Sigmoid colon (tissue), 7 donors: ENCODE results near the gene ANO6. TPM values are rescaled to one million over a fixed set of nuclear protein-coding genes. Genes with fewer than 3 reads are reported as not detected.
"Not testable (repeated sequence)": the region's sequence is repeated elsewhere in the genome, so short reads cannot be mapped to it uniquely, and the experiment has no call there.

ENCODE experiments used
- DNase-seq: peaks from one replicate; pipeline ENCODE4 v3.0.0-alpha.2; 2019
- H3K27ac ChIP-seq, 4 donors: fragments of 200-600 bp; sonication (generic); one replicate each; pipeline ENCODE4 v1.5.1; 2016 to 2019; ENCODE audit warnings: mild to moderate bottlenecking in 1 of 4
- H3K27me3 ChIP-seq, 3 donors: fragments of 200-600 bp; sonication (generic); one replicate each; pipeline ENCODE4 v1.5.1; 2019; ENCODE audit warnings: mild to moderate bottlenecking in 1 of 3
- H3K36me3 ChIP-seq, 4 donors: fragments of 200-600 bp; sonication (generic); one replicate each; pipeline ENCODE4 v1.5.1; 2016 to 2019
- H3K4me1 ChIP-seq, 4 donors: fragments of 200-600 bp; sonication (generic); one replicate each; pipeline ENCODE4 v1.5.1; 2017 to 2019
- H3K4me3 ChIP-seq, 4 donors: fragments of 200-600 bp; sonication (generic); one replicate each; pipeline ENCODE4 v1.5.1; 2017 to 2019; ENCODE audit warnings: mild to moderate bottlenecking in 2 of 4, moderate library complexity in 1 of 4
- H3K9me3 ChIP-seq, 4 donors: fragments of 200-600 bp in 3 of 4; sonication (generic) in 3 of 4; one replicate each; pipeline versions ENCODE4 v1.5.1 to v1.6.1; 2013 to 2019
- EP300 ChIP-seq, 4 donors: sonication (generic); formaldehyde crosslinking; IDR thresholded peaks; one replicate each; pipeline ENCODE4 v1.6.1; 2017; ENCODE audit warnings: antibody characterized with exemption in 4 of 4
- POLR2A ChIP-seq, 2 donors: fragments of 450-650 bp; IDR thresholded peaks; one replicate each; pipeline ENCODE4 v1.6.1; 2016; ENCODE audit warnings: antibody characterized with exemption in 2 of 2, mild to moderate bottlenecking in 2 of 2, moderate library complexity in 2 of 2
- POLR2AphosphoS5 ChIP-seq, 4 donors: sonication (generic); formaldehyde crosslinking; IDR thresholded peaks; one replicate each; pipeline ENCODE4 v1.6.1; 2017; ENCODE audit warnings: antibody characterized with exemption in 4 of 4
- WGBS, 2 donors: extraction: QIAGEN DNeasy Blood & Tissue Kit; methylation state at CpG; one replicate each; pipeline ENCODE4 v1.1.7; 2013; 5-methylcytosine and 5-hydroxymethylcytosine counted together
- intact Hi-C: fragments of 100-400 bp; cut with DNase I; formaldehyde crosslinking; loops from one replicate; pipeline ENCODE4 v1.15.1; 2023
- polyA plus RNA-seq, 3 donors: library from polyadenylated mRNA; stranded (reverse); fragments of 200-250 nt; gene quantifications; one replicate each; pipeline ENCODE4 v1.2.3, GENCODE V29; 2013
- total RNA-seq, 4 donors: library from RNA; depleted of rRNA; stranded (reverse); fragments of >200 nt; gene quantifications; one replicate each; pipeline ENCODE4 v1.1.0, GENCODE V29; 2016
- TF ChIP-seq, protein P1 (sequence below), 4 experiments: fragments of 450-650 bp in 3 of 4; fragments of 200-600 bp in 1 of 4; IDR thresholded peaks; one replicate each; pipeline ENCODE4 v1.5.1; 2016 to 2019; ENCODE audit warnings: antibody characterized with exemption in 4 of 4, mild to moderate bottlenecking in 3 of 4, moderate library complexity in 2 of 4
- donor health status: healthy with polysubstance abuse.
- donor health status: Bipolar disorder and iron deficiency.
- donor health status: healthy.

ANO6 gene, protein sequence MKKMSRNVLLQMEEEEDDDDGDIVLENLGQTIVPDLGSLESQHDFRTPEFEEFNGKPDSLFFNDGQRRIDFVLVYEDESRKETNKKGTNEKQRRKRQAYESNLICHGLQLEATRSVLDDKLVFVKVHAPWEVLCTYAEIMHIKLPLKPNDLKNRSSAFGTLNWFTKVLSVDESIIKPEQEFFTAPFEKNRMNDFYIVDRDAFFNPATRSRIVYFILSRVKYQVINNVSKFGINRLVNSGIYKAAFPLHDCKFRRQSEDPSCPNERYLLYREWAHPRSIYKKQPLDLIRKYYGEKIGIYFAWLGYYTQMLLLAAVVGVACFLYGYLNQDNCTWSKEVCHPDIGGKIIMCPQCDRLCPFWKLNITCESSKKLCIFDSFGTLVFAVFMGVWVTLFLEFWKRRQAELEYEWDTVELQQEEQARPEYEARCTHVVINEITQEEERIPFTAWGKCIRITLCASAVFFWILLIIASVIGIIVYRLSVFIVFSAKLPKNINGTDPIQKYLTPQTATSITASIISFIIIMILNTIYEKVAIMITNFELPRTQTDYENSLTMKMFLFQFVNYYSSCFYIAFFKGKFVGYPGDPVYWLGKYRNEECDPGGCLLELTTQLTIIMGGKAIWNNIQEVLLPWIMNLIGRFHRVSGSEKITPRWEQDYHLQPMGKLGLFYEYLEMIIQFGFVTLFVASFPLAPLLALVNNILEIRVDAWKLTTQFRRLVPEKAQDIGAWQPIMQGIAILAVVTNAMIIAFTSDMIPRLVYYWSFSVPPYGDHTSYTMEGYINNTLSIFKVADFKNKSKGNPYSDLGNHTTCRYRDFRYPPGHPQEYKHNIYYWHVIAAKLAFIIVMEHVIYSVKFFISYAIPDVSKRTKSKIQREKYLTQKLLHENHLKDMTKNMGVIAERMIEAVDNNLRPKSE
- total RNA-seq (100 to 1,000 TPM in 2 of 4 donors, 10 to 100 TPM in 2; 98.5 to 107 (median 103) TPM), polyA plus RNA-seq (1 to 10 TPM; 1.2 to 9.6 (median 3.6) TPM)

DNA sequence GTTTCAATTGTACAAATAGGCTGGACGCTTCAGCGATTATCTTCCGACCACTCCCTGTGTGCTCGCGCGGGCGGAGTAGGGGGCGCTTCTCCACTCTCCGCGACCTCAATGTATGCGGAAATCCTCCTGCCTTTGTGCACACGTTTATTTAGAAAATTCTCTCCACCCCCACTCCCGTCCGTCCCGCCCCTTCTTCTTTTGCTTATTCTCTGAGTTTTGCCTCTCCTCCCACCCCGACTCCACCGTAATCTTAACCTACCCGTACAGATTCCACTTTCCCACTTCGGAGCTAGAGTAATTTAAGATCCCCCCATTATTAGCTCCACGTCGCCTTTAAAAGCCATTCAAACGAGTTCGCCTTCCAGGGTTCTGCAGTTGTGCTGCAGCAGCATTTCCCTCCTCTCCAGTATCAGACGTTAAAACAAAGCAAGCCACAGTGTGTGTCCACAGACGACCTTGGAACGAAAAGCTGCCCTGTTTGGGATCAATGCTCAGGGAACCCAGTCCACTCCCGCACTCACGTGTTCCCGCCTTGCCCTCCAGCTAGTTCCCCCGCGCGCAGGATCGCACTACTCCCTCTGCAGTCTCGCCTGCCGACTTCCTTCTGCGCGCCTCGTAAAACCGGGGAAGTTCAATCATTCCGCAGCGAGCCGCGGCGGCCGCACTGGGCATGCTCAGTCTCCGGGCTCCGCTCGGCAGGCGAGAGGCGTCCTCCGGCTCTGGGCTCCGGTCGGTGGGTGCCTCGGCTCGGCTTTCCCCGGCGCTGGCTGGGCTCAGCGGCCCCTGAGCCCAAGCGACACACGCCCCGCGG is at the start of gene ANO6:
Gene ANO6, plus strand, starts transcription at position 677 of the 811 bp plus-strand sequence. CDS start 227 bp downstream, outside the sequence.
- TF ChIP-seq POLR2A (IDR thresholded peaks at IDR 0.05) (peak; percentile 81 to 92), EP300 (IDR thresholded peaks at IDR 0.05) (no peak), POLR2AphosphoS5 (IDR thresholded peaks at IDR 0.05) (peak; percentile 90 to 98 (median 96))
- TF ChIP-seq, protein P1, sequence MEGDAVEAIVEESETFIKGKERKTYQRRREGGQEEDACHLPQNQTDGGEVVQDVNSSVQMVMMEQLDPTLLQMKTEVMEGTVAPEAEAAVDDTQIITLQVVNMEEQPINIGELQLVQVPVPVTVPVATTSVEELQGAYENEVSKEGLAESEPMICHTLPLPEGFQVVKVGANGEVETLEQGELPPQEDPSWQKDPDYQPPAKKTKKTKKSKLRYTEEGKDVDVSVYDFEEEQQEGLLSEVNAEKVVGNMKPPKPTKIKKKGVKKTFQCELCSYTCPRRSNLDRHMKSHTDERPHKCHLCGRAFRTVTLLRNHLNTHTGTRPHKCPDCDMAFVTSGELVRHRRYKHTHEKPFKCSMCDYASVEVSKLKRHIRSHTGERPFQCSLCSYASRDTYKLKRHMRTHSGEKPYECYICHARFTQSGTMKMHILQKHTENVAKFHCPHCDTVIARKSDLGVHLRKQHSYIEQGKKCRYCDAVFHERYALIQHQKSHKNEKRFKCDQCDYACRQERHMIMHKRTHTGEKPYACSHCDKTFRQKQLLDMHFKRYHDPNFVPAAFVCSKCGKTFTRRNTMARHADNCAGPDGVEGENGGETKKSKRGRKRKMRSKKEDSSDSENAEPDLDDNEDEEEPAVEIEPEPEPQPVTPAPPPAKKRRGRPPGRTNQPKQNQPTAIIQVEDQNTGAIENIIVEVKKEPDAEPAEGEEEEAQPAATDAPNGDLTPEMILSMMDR (IDR thresholded peaks at IDR 0.05) = peak in 1 of 4 experiments; percentile 5
- no peaks in the 10 kb centered on the region for H3K9me3 ChIP-seq
- H3K4me1 ChIP-seq = peaks cover 0 to 43% (median 27%) of the 10 kb centered on the region in 4 donors
- DNase-seq = peak; percentile 96
- WGBS, 2 donors = 0 to 1% methylated on average over 62 of the region's 62 CpGs
- peak within 1 kb of the TSS; percentile 67 to 91 (median 80) for H3K4me3 ChIP-seq
- H3K27ac ChIP-seq = peak within 1 kb of the TSS; percentile 93 to 97 (median 96)
- no peaks in the 10 kb centered on the region for H3K27me3 ChIP-seq
- H3K36me3 ChIP-seq = no peaks in the 10 kb centered on the region
- intact Hi-C loops = loop anchor here (1.0 to 10.0 kb wide), 4 partner anchors 43 to 173 kb away; no protein-coding TSS in a partner anchor

DNA sequence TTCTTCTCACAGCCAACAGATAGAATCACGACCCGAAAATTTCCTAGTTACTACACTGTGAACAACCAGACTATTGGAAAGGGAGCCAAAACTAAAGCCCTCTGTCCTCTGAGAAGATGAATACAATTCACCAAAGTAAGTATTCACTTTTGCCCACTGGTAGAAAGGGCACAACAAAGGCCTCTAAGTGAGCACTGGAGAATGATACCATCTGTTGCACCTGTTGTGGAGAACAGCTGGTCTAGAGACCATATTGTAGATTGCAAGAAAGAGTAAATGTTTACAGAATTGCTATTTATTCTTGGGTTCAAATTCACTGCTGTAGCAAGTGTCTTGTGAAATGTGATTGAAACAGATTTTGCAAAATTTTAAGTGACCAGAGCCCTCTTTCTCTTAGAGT is 46.9 kb upstream of the ANO6 start:
- 83 to 84% methylated on average over 2 of the region's 2 CpGs for WGBS, 2 donors
- TF ChIP-seq POLR2A (IDR thresholded peaks at IDR 0.05) = no peak
- no peak for TF ChIP-seq EP300 (IDR thresholded peaks at IDR 0.05)
- no peak for TF ChIP-seq POLR2AphosphoS5 (IDR thresholded peaks at IDR 0.05)
- TF ChIP-seq, protein P1 (IDR thresholded peaks at IDR 0.05) = no peak
- Histone ChIP-seq H3K4me1 (no peaks in the 10 kb centered on the region), H3K4me3 (no peak overlapping the region), H3K27me3 (no peaks in the 10 kb centered on the region), H3K27ac (no peak overlapping the region), H3K36me3 (no peaks in the 10 kb centered on the region), H3K9me3 (no peaks in the 10 kb centered on the region)
- DNase-seq = no peak
- intact Hi-C loops = no loop called here

DNA sequence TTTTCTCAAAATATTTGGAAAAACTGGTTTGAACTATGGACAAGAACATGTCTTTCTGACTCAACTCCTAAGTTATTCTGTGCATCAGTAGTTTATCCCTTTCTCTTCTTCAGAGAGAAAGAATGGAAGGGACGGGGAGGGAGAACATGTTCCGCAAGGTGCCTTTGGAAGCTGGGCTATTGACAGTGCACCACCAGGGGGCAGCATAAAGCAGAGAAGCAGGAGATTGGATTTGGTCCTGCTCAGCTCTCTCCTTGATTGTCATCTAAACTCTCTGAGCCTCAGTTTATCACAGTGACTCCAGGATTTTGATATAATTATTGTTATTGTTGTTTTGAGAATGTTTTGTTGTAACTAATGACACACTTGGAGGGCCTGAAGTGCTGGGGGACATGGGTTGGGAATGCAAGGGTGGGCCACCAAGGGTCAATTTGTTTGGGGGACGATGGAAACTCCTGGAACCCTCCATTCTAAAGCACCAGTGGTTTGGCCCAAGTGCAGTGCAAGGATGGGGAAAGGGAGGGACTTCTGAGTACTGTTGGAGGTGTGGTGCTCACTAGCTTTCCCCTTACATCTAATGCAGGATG is 45.3 kb upstream of the ANO6 start:
- Histone ChIP-seq H3K4me1 (no peaks in the 10 kb centered on the region), H3K27ac (no peak overlapping the region), H3K9me3 (no peaks in the 10 kb centered on the region), H3K36me3 (no peaks in the 10 kb centered on the region), H3K4me3 (no peak overlapping the region), H3K27me3 (no peaks in the 10 kb centered on the region)
- intact Hi-C loops = loop anchor here (2.0 to 5.0 kb wide), 2 partner anchors 47 to 218 kb away; partner anchors contain the start of gene ANO6
- WGBS, 2 donors = 35 to 48% methylated on average over 3 of the region's 3 CpGs
- peak; percentile 87 for DNase-seq
- no peak for TF ChIP-seq POLR2AphosphoS5 (IDR thresholded peaks at IDR 0.05)
- TF ChIP-seq EP300 (IDR thresholded peaks at IDR 0.05) = no peak
- TF ChIP-seq, protein P1 (IDR thresholded peaks at IDR 0.05) = peak; percentile 56 to 86 (median 78)
- TF ChIP-seq POLR2A (IDR thresholded peaks at IDR 0.05) = no peak

DNA sequence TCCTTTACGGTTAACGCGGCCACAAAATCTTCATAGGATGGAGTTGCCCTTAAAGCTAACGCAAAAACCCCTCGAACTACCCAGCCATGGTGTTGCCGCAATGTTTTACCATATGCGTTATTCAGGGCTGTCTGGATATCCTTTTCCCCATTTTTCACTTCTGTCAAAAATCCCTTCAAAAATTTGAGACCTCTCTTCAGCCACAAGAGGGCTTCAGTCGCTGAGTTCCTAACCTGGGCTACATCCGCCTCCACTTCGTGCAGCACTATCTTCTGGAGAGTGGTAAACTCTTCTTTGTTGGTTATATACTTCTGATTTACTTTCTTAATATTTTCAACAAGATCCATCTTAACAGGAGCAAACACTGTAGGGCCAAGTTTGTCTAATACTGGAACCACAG is 42.6 kb upstream of the ANO6 start:
- intact Hi-C loops = loop anchor here (5.0 kb wide), 1 partner anchor 44 kb away; the partner anchor contains the start of gene ANO6

More for the DNA sequence above, 42.6 kb upstream of the ANO6 start:
- H3K36me3 ChIP-seq, H3K27me3 ChIP-seq, DNase-seq, H3K27ac ChIP-seq, H3K4me1 ChIP-seq, H3K4me3 ChIP-seq: not testable (repeated sequence)
- peaks cover under 1 to 12% (median 3%) of the 10 kb centered on the region in 4 donors for H3K9me3 ChIP-seq
- WGBS, 2 donors = 87 to 91% methylated on average over 10 of the region's 10 CpGs
